ENCODE results near the gene EXD1. TPM values are rescaled to one million over a fixed set of nuclear protein-coding genes. Genes with fewer than 3 reads are reported as not detected.

The EXD1 gene
- total and polyA plus RNA-seq, 2 of the 13 experiments (the other 11 are each of a cell fraction or from before 2014, with no cell fraction given), result not detected

- TF ChIP-seq ZNF570 (CRISPR knock-in tag; IDR thresholded peaks at IDR 0.05; ENCODE audit: borderline replicate concordance), result no peak
- no peak for TF ChIP-seq BCLAF1 (IDR thresholded peaks at IDR 0.05)
- no peak for TF ChIP-seq ZNF318 (CRISPR knock-in tag; IDR thresholded peaks at IDR 0.05)
- no peak; the same call in 1 of the 2 replicates for TF ChIP-seq SPEN (CRISPR knock-in tag; IDR thresholded peaks at IDR 0.05; ENCODE audit: low read depth)
- no peak for TF ChIP-seq U2AF1 (optimal IDR thresholded peaks at IDR 0.05; ENCODE audit: low read depth, low read length)
- no peak for TF ChIP-seq ZNF878 (CRISPR knock-in tag; IDR thresholded peaks at IDR 0.05)
Measured at GRCh38 chr15:41231422-41232226, 1.1 kb upstream of the EXD1 start (continued).

Data from HepG2 (cell line).